Pancreas (tissue), 10 donors: ENCODE data around the gene NOVA2. TPM values are rescaled to one million over a fixed set of nuclear protein-coding genes. Genes with fewer than 3 reads are reported as not detected.

Experiments used
- ATAC-seq, 4 donors: fragments of 200-7000 bp; cut with Tn5 transposase; one replicate each; pipeline versions ENCODE4 v1.8.0 to v1.9.1; 2020; ENCODE audit warnings: mild to moderate bottlenecking in 4 of 4, moderate library complexity in 4 of 4
- DNase-seq, 6 donors: peaks; one replicate each; pipeline ENCODE4 v3.0.0-alpha.2; 2020
- FAIRE-seq: peaks from 2 replicates; lab custom pipeline; 2012; peaks lifted over from hg19 to GRCh38; lab: Jason Lieb, UNC
- H3K27ac ChIP-seq, 4 donors: fragments of 200-600 bp; sonication (generic); 1 replicate in 3 of 4; 2 replicates in 1 of 4; pipeline versions ENCODE4 v1.5.0 to v1.8.0; 2020
- H3K27me3 ChIP-seq, 4 donors: fragments of 200-600 bp; one replicate each; pipeline ENCODE4 v1.8.0; 2021
- H3K36me3 ChIP-seq, 3 donors: fragments of 200-600 bp; sonication (generic) in 1 of 3; one replicate each; pipeline versions ENCODE4 v1.5.0 to v1.8.0; 2020 to 2021
- H3K4me1 ChIP-seq, 3 donors: fragments of 200-600 bp; one replicate each; pipeline ENCODE4 v1.8.0; 2021
- H3K4me3 ChIP-seq, 4 donors: fragments of 200-600 bp; sonication (generic) in 2 of 4; one replicate each; pipeline versions ENCODE4 v1.5.0 to v1.8.0; 2020 to 2021
- H3K9me3 ChIP-seq, 4 donors: fragments of 200-600 bp; one replicate each; pipeline ENCODE4 v1.8.0; 2021
- WGBS, 2 donors: extraction: QIAGEN DNeasy Blood & Tissue Kit; methylation state at CpG; one replicate each; pipeline ENCODE4 v1.1.7; 2013; 5-methylcytosine and 5-hydroxymethylcytosine counted together
- intact Hi-C, 3 donors: fragments of 100-400 bp; cut with DNase I; formaldehyde crosslinking; loops; one replicate each; pipeline versions ENCODE4 v1.11.1 to v1.14.2; 2022
- polyA plus RNA-seq, 2 donors: library from polyadenylated mRNA; stranded (reverse); fragments of 200-250 nt; gene quantifications; one replicate each; pipeline ENCODE4 v1.2.3, GENCODE V29; 2013
- total RNA-seq, 6 donors: library from RNA; stranded (reverse); fragmentation: NEBNext Ultra II Directional in 4 of 6; extraction: Animal tissue kit (Norgen Biotek cat#: 25700) in 4 of 6; gene quantifications; one replicate each; pipeline versions ENCODE4 v1.2.1 to v1.2.4, GENCODE V29; 2021 to 2023
- TF ChIP-seq, protein P1 (sequence below), 4 donors: fragments of 200-600 bp; sonication (generic) in 3 of 4; IDR thresholded peaks; one replicate each; pipeline versions ENCODE4 v1.5.0 to v1.8.0; 2021; ENCODE audit warnings: antibody characterized with exemption in 4 of 4
- donor health status: healthy with polysubstance abuse.
- donor health status: DM: no; HTN: no; CAD: no; lungs with moderate emphysema.
- donor health status: DM: no; HTN: no; CAD: no.
- donor health status: control.
- donor health status: control.
- donor health status: Bipolar disorder and iron deficiency.
- donor health status: DM: yes; HTN: yes; CAD: no.
- donor health status: DM: no; HTN: no; CAD: no.
- donor health status: DM: no; HTN: no; CAD: no.
- donor health status: DM: yes; HTN: yes; CAD: no.

The NOVA2 gene
- total and polyA plus RNA-seq, 8 donors: 0.43 to 2.6 (median 1.2) TPM

DNA sequence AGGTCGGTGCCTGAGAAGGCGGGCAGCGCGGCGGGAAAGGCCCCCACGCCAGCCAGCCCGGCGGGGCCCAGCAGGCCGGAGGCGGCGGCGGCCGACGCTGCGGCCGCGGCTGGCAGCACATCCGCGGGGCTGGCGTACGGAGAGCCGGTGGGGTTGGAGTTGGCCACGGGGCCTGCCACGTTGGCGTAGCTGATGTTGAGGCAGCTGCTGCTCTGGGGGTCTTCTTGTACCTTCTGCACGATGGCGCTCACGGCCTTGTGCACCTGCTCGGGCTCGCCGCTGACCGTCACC, 33.2 kb downstream of the NOVA2 start:
- 47 to 51% methylated on average over 17 to 32 of the region's 32 CpGs for WGBS, 2 donors
- Histone ChIP-seq H3K36me3 (no peaks in the 10 kb centered on the region), H3K27ac (no peak overlapping the region), H3K27me3 (peaks cover 0 to 9% (median 0%) of the 10 kb centered on the region in 4 donors), H3K9me3 (no peaks in the 10 kb centered on the region), H3K4me3 (no peak overlapping the region), H3K4me1 (no peaks in the 10 kb centered on the region)
- intact Hi-C loops: no loop called here
- no peak for ATAC-seq
- TF ChIP-seq, protein P1, sequence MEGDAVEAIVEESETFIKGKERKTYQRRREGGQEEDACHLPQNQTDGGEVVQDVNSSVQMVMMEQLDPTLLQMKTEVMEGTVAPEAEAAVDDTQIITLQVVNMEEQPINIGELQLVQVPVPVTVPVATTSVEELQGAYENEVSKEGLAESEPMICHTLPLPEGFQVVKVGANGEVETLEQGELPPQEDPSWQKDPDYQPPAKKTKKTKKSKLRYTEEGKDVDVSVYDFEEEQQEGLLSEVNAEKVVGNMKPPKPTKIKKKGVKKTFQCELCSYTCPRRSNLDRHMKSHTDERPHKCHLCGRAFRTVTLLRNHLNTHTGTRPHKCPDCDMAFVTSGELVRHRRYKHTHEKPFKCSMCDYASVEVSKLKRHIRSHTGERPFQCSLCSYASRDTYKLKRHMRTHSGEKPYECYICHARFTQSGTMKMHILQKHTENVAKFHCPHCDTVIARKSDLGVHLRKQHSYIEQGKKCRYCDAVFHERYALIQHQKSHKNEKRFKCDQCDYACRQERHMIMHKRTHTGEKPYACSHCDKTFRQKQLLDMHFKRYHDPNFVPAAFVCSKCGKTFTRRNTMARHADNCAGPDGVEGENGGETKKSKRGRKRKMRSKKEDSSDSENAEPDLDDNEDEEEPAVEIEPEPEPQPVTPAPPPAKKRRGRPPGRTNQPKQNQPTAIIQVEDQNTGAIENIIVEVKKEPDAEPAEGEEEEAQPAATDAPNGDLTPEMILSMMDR (IDR thresholded peaks at IDR 0.05): no peak
- DNase-seq: no peak
- no peak for FAIRE-seq

DNA sequence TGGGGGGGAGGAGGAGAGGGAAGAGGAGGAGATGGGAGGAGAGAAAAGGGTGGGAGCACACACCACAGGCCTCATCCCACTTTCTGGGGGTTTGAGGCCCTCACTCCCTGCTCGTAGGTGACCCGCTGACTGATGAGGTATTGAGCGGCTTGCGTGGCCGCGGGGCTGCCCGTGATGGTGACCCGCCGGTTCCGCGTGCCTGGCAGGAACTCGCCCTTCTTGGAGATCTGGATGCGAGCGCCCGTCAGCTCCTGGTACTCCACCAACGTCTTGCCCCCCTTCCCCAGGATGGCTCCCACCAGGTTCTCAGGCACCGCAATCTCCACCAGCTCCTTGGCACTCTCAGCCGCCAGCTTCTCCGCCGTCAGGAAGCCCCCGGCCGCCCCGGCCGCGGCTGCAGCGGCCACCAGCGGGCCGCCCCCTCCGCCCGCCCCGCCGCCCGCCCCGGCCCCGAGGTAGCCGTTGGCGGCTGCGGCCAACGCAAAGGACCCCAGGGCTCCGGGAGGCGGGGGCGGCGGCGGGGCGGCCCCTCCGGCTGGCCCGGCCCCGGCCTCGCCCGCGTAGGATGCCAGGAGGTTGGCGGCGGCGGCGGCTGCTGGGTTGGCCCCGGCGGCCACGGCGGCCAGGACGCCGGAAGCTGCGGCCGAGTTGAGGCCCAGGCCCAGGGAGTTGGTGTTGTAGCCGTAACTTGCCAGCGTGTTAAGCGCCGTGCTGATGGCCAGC, 33.7 kb downstream of the NOVA2 start:
- TF ChIP-seq, protein P1 (IDR thresholded peaks at IDR 0.05): no peak
- no peaks in the 10 kb centered on the region for H3K4me1 ChIP-seq
- DNase-seq (no peak), FAIRE-seq (no peak), ATAC-seq (no peak)
- H3K9me3 ChIP-seq: no peaks in the 10 kb centered on the region
- 23 to 39% methylated on average over 23 to 67 of the region's 67 CpGs for WGBS, 2 donors
- H3K27ac ChIP-seq: no peak overlapping the region
- peaks cover 0 to 9% (median 0%) of the 10 kb centered on the region in 4 donors for H3K27me3 ChIP-seq
- intact Hi-C loops: no loop called here
- no peaks in the 10 kb centered on the region for H3K36me3 ChIP-seq
- H3K4me3 ChIP-seq: no peak overlapping the region

DNA sequence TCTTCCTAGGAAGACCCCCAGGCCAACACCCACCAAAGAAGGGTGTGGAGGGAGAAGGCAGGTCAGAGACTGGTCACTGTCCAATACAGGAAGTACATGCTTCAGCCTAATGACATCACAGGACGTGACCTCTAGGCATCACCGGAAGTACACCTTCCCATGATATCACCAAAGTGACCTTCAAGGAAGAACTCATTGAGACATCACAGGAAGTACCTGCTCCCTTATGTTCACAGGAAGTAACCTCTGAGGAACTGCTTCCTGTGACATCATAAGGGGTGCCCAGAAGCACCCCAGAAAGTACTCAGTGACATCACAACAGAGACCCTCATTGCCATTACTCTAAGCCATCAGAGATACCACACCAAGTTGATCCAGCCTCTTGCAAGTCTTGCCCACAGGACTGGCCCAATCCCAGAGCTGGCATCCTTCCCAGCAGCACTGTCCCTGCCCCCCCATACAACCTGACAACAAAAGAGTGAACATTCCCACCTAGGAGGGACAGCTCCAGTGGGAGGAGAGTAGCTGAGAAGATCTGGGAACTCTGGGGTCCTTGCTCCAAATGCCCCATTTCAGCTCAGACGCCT, 34.8 kb downstream of the NOVA2 start:
- 75 to 84% methylated on average over 3 of the region's 3 CpGs for WGBS, 2 donors
- peaks cover 0 to 5% (median 0%) of the 10 kb centered on the region in 4 donors for H3K27me3 ChIP-seq
- H3K36me3 ChIP-seq: no peaks in the 10 kb centered on the region
- H3K4me3 ChIP-seq: no peak overlapping the region
- H3K27ac ChIP-seq: no peak overlapping the region
- TF ChIP-seq, protein P1 (IDR thresholded peaks at IDR 0.05): no peak
- DNase-seq: no peak
- FAIRE-seq: no peak
- no peaks in the 10 kb centered on the region for H3K4me1 ChIP-seq
- no peaks in the 10 kb centered on the region for H3K9me3 ChIP-seq
- intact Hi-C loops: no loop called here
- no peak for ATAC-seq

DNA sequence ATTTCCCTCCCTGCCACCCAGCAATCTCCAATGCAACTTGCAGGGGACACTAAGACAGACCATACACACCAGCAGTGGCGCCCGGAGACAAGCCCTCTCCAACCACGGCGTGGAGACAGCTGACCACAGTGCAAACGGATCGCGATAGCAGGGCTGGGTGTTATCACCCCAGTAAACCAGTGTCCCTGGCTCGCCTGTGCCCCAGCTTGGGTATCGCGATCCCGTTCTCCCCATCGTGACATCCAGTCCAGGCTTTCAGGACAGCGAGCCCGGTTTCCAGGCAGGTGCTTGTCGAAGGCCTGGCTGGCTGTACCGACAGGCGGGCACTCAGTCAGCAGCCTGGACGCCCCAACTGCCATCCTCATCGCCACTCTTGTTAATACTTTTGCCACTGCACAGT, 38.4 kb downstream of the NOVA2 start:
- H3K27me3 ChIP-seq: peaks cover 0 to 5% (median 0%) of the 10 kb centered on the region in 4 donors
- WGBS, 2 donors: 42 to 49% methylated on average over 19 of the region's 19 CpGs
- DNase-seq (no peak), FAIRE-seq (no peak), ATAC-seq (no peak)
- H3K4me1 ChIP-seq: no peaks in the 10 kb centered on the region
- H3K36me3 ChIP-seq: no peaks in the 10 kb centered on the region
- H3K9me3 ChIP-seq: no peaks in the 10 kb centered on the region
- H3K4me3 ChIP-seq: no peak overlapping the region
- TF ChIP-seq, protein P1 (IDR thresholded peaks at IDR 0.05): no peak
- intact Hi-C loops: no loop called here
- H3K27ac ChIP-seq: no peak overlapping the region
